ENCODE results near the gene DENND1A. TPM values are rescaled to one million over a fixed set of nuclear protein-coding genes. Genes with fewer than 3 reads are reported as not detected.
"Not testable (repeated sequence)": the region's sequence is repeated elsewhere in the genome, so short reads cannot be mapped to it uniquely, and the experiment has no call there.

DENND1A gene
- polyA plus RNA-seq, 1 donor = 16.7 TPM

DNA sequence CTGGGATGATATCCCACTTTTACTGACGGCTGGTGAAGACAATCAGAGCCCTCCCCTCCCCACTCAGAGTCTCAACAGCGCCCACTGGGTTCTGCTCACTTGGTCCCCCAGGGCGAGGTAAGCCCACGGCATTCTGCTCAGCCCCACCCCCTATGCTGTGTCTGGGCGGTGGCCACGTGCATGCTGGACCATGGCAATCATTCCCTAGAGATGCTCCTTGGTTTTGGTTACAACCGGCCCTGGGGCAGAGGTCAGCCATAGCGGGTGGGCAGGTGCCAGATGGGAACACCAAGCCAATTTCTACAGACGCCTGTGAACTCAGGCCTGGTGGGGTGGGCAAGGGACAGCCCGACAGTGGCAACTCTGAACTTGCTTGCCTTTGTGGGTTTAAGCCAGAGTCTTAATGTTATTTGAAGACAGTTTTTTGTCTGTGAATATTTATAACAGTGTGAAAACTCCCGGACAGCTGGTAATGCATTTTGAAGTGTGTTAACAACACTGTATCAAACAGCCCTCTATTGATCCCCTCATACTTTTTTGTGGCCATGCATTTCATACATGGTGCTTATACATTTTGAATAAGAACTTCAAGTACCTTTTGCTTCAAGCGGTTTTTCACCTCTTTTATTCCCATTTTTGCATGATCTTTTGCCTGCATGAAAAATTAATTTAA lies 479.7 kb downstream of the DENND1A start:
- no peak for DNase-seq

- DNase-seq = no peak
Measured at GRCh38 chr9:123447934-123448646, 481.8 kb downstream of the DENND1A start.

DNA sequence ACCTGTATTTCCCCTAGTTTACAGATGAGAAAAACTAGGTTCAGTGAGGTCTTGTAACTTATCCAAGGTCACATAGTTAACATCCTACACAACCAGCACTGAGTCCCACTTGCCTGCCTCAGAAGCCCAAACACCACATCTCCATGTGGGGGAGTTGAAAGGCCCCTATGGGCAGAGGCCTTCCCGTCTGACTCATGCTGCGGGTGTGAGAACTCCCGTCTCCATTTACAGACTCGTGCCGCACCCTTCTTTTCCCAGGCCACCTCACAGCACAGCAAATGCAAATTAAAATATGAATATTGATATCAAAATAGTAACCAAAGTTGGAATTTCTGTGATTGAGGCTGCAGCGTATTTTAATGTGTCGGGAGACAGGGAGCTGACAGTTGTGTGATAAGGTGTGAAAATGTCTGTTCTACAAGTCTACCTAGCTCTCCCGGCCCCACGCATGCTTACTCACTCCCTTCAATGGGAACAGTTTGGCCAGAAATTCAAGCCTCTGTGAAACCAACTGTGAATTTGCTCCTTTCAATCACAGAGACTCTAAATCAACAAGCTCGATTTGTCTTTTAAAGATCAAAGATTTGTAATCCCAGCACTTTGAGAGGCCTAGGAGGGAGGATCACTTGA lies 483.8 kb downstream of the DENND1A start:
- no peak for DNase-seq

- no peak for DNase-seq
Measured at GRCh38 chr9:123445116-123445515, 484.8 kb downstream of the DENND1A start.

DNA sequence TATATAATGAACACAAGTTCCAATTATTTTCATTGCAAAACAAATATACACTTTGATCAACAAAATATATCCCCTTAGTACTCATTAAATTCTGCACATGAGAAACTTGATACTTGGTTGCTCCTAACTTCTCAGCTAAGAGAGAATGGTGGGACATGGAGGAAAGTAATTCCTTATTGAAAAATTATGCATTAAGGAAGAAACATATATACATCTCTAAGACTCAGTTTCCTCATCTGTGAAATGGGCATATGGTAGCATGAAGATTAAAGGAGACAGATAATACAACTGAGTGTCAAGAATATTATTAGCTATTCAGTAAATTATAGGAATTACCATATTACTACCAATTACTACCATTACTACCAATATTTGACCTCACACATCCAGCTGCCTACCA lies 488.2 kb downstream of the DENND1A start:
- no peak for DNase-seq

- no peak for DNase-seq
Measured at GRCh38 chr9:123440256-123440655, 489.7 kb downstream of the DENND1A start.

- no peak for DNase-seq
Measured at GRCh38 chr9:123438821-123439220, 491.1 kb downstream of the DENND1A start.

GRCh38 chr9:123438321-123438720 lies 491.6 kb downstream of the DENND1A start:
- no peak for DNase-seq

DNA sequence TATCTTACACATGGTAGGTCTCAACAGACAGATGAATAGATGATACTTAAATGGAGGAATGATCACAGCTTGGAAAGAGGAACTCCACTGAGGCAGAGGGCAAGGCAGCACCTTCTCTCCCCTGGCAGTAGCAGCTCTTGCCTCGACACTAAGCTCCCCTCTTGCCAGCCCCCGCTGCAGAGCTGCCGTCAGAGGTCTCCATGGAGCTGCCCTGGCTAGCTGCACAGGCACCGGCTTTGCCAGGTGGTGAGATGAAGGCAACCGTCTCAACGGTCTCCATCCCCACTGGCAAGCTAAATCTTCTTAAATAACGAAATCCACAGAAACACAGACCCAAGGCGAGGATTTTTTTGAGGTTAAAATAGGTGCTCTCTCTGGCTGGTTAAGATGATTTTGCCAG lies 492.7 kb downstream of the DENND1A start:
- DNase-seq = no peak

- DNase-seq = no peak
Measured at GRCh38 chr9:123435471-123435870, 494.5 kb downstream of the DENND1A start.

DNA sequence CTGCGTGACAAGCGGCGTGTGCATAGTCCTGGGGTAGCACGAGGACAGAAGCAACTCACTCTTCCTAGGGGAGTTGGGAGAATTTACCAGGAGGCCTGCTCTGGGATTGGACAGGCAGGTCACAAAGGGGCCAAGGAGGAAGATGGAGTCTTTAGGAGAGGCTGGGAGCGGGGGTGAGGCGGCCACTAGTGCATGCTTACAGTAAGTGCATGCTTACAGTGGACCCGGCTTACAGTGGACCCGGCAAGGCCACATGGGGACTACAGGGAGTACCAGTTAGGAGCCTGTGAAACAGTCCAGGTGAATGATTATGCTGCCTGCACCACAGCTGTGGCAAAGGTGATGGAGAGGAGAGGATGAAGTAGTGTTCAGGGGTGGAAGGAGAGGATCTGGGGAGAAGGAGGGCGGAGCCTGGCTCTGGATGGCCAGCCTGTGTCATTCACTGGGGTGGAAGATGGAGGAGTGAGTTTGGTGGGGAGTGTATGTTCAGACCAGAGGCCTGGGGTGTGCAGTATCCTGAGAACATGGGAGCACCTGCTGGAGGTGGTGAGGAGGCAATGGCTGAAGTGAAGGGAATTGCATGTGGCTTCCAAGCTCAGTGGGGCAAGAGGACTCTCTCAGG lies 495.2 kb downstream of the DENND1A start:
- DNase-seq = no peak

DNA sequence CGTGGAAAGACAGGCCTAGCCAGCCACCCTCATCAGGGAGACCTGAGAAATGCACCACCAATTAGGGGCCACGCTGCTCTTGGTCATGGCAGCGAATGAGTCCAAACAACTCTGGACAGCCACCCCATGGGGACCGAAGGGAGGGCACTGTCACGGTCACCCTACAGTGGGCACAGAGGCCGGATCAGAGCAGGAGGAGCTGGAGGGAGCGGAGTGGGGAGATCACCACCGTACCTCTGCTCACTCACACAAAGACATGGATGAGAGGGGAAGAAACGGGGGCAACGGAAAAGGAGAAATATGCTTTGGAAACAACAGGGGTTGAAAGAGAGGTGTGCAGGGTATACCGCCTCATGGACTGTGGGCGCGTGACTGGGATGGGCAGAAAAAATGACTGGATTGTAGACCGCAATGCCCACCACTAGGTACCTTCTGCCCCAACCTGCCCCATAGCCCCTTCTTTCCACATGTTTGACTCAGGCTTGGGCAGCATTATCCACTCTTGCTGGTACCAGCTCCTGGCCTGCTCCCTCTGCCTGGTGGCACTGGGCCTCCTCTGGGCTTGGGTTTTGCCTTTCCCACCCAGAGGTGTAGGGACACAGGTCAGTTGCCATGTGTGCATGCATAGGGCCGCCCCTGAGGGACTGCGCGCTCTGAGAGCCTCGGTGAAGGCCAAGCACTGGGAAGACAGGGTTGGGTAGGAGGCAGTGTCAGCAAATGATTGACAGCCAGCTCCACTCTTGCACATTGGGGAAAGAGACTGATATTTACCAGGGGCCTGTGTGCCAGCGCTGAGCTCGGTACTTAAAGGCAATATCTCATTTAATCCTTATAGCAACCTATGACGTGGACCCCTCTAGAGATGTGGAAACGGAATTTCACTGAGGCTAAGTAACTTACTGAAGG lies 497.3 kb downstream of the DENND1A start:
- no peak for DNase-seq

DNA sequence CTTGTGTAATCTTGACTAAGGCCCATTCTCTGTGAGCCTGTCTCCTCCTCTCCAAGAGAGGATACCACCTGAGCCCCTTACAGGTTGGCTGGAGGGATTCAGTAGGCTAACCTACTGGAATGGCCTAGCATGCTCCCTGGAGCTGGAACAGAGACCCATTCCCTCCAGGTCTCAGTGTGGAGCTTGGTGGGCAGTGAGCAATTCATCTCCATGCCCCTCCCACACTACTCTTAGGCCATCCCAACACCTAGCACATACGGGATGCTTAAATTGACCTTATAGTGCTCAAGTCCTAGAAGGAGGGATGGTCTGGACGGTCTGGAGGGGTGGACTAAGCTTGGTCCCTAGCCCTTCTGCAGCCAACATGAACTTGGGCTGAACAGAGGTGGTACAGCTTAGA lies 498.3 kb downstream of the DENND1A start:
- no peak for DNase-seq

DNA sequence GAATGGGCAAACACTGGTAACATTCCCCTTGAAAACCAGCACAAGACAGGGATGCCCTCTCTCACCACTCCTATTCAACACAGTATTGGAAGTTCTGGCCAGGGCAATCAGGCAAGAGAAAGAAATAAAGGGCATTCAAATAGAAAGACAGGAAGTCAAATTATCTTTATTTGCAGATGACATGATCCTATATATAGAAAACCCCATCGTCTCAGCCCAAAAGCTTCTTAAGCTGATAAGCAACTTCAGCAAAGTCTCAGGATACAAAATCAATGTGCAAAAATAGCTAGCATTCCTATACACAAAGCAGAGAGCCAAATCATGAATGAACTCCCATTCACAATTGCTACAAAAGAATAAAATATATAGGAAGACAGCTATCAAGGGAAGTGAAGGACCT lies 501.5 kb downstream of the DENND1A start:
- not testable (repeated sequence) for DNase-seq

DNA sequence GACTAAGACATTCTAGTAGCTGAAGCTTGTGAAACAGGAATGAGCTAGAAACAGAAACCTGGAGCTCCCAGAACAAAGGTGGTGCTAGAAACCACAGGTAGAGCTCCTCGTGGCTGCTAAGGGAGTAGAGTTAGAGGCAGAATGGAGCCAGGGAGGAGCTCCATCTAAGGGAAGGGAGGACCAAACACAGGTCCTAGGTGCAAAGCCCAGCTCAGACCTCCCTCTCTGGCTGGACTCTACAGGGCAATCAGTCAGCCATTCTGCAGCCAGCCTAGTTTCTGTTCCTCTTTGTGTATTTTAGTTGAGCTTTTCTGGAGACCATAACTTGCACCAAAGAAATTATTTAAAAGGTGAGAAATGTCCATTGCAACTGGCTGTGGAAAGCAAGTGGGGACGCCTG lies 503.5 kb downstream of the DENND1A start:
- no peak for DNase-seq

GRCh38 chr9:123425836-123426365 lies 504.0 kb downstream of the DENND1A start:
- no peak for DNase-seq

DNA sequence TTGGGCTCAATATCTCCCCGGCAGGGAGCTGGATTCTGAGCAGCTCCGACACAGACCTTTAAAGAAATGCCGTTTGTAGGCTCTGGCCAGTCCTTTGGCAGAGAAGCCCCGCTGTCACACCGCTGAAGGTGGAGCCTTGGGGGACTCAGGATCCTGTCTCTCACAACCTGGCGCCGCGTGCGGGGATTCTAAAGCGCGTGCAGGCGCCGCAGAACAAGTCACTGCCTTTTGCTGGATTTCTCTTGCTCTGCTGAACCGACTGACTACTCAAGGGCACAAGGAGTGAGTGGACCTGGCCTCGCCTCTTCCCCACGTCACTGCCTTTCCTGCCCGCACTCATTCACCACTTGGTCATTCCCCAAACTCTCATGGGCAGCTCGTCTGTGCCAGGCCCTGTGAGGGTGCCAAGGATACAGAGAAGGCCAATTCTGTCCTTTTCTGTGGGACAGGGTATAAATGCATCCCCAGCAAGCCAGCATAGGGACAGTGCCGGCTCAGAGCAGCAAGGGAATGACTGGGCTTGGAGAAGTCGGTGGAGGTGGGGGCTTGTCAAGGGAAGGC lies 504.6 kb downstream of the DENND1A start:
- no peak for DNase-seq

DNA sequence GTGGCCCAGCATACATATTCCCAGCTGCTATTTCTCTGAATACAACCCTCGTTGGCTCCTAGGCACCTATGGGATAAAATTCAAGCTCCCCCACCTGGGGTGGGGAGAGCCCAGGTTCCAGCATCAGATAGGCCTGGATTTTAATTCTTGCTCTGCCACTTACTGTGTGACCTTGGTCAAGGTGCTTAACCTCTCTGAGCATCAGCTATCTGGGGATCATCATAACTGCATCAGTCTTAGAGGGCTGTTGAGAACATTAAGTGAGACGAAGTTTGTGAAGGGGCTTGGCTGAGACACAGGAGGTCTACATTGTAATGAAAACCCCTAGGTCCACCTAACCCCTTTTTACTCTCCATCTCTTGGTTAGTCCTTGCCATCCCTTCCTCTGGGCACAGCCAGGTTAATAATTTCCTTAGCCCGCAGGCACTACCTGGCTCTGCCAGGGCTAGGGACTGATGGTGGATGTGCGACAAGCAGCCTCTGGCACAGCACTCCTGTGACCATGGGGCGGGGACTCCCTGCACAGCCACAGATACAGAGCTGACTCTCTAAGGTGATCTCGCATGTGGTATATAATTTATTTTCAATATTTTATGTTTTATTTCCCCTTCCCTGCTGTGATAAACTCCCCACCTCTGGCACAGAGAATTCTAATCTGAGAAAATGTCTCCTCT lies 505.2 kb downstream of the DENND1A start:
- no peak for DNase-seq

GRCh38 chr9:123424131-123424530 lies 505.8 kb downstream of the DENND1A start:
- no peak for DNase-seq

DNA sequence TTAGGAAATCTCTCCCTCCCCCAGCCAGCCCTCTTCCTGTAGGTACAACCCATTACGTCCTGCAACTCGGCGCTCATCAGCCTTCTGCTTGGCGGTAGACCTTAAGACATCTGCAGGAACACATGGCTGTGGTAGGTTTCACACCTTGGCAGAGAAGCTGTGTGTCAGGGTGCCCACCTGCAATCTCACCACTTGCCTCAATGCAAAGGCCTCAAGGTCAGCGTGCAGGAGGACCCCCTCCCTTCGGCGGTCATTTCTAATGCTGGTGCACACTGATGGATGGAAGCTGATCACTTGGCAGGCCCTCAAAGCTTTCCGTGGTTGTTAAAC lies 506.6 kb downstream of the DENND1A start:
- no peak for DNase-seq

DNA sequence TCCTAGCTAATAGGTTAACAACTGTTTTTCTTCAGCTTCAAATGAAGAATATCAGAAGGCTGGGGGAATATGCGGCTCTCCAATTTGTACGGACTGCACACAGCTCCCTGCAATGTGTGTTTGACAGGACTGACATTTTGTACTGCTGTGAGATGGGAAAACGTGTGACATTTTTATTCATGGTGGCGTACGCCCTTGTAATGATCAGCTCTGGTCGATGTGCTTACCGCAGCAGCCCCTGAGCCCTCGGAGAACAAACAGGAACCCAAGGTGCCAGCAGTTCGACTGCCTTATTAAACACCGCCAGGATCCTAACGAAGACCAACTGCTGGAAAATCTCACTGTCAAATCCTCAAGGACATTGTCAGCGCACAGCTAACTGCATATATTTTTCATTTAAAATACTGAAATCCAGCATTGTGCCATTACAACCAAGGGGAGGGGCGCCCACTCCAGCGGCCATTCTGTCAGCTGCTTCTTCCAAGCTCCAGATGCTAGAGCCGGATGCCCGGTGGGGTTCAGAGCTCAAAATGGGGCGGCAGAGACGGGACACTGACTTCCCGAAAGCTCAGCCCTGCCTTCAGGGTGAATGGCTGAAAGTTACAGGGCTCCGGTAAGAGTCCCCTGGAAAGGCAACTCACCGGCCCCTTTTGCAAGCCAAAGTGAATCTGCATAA lies 507.2 kb downstream of the DENND1A start:
- no peak for DNase-seq

All from hindlimb muscle (tissue), 1 donor.